Thyroid gland (tissue), 4 donors: ENCODE results near the gene TMEM125.

Source experiments
- CTCF ChIP-seq, 6 experiments: fragments of 200-600 bp in 3 of 6; fragments of 450-650 bp in 3 of 6; sonication (generic) in 3 of 6; IDR thresholded peaks; one replicate each; pipeline ENCODE4 v1.5.1; 2016 to 2019; ENCODE audit warnings: antibody characterized with exemption in 6 of 6, mild to moderate bottlenecking in 2 of 6, inconsistent platforms in 1 of 6, moderate library complexity in 1 of 6
- POLR2A ChIP-seq, 2 donors: fragments of 450-650 bp; IDR thresholded peaks; one replicate each; pipeline ENCODE4 v1.6.1; 2017; ENCODE audit warnings: antibody characterized with exemption in 2 of 2, mild to moderate bottlenecking in 2 of 2, moderate library complexity in 1 of 2

- TF ChIP-seq POLR2A (IDR thresholded peaks at IDR 0.05) (no peak), CTCF (IDR thresholded peaks at IDR 0.05) (no peak)
These were observed 47.1 kb downstream of the TMEM125 start for GRCh38 chr1:43316738-43317520.
